Osteoblast (primary cell): Measurements from ENCODE around the gene PIP5K1B. TPM values are rescaled to one million over a fixed set of nuclear protein-coding genes. Genes with fewer than 3 reads are reported as not detected.

Experiments used
- DNase-seq: peaks from one replicate; pipeline ENCODE4 v3.0.0; 2011; ENCODE audit warnings: low spot score, mixed read lengths; ENCODE audit not compliant: insufficient read length; ENCODE audit errors: missing footprints
- H2AFZ ChIP-seq: 2 replicates; pipeline ENCODE4 v1.6.0; 2011; ENCODE audit warnings: mild to moderate bottlenecking, low read length
- H3K27ac ChIP-seq: 2 replicates; pipeline ENCODE4 v1.5.1; 2011; ENCODE audit warnings: mild to moderate bottlenecking, low read depth, low read length, moderate library complexity
- H3K27me3 ChIP-seq: 2 replicates; pipeline ENCODE4 v1.6.0; 2012; ENCODE audit warnings: mild to moderate bottlenecking, control low read depth, inconsistent platforms, low read length, moderate library complexity; ENCODE audit not compliant: insufficient read depth
- H3K36me3 ChIP-seq: 2 replicates; pipeline ENCODE4 v1.5.1; 2011; ENCODE audit warnings: mild to moderate bottlenecking, low read length, control low read depth, moderate library complexity; ENCODE audit not compliant: insufficient read depth
- H3K4me1 ChIP-seq: 2 replicates; pipeline ENCODE4 v1.5.1; 2011; ENCODE audit warnings: mild to moderate bottlenecking, low read length, control low read depth, moderate library complexity; ENCODE audit not compliant: insufficient read depth
- H3K4me2 ChIP-seq: 2 replicates; pipeline ENCODE4 v1.6.0; 2011; ENCODE audit warnings: mild to moderate bottlenecking, low read length; ENCODE audit not compliant: insufficient read depth
- H3K4me3 ChIP-seq: fragments of 200-600 bp; sonication (generic); 3 replicates; pipeline ENCODE4 v1.5.1; 2012; ENCODE audit warnings: mild to moderate bottlenecking, low read length, inconsistent platforms; ENCODE audit not compliant: insufficient read depth
- H3K79me2 ChIP-seq: 2 replicates; pipeline ENCODE4 v1.6.0; 2012; ENCODE audit warnings: mild to moderate bottlenecking, low read length, control low read depth, inconsistent platforms; ENCODE audit not compliant: insufficient read depth
- H3K9me3 ChIP-seq: 2 replicates; pipeline ENCODE4 v1.5.1; 2011; ENCODE audit warnings: low read depth, low read length, control low read depth
- H4K20me1 ChIP-seq: 2 replicates; pipeline ENCODE4 v1.6.0; 2012; ENCODE audit warnings: mild to moderate bottlenecking, low read length, control low read depth; ENCODE audit not compliant: insufficient read depth
- CTCF ChIP-seq: IDR thresholded peaks from 2 replicates; pipeline ENCODE4 v1.5.1; 2011; ENCODE audit warnings: mild to moderate bottlenecking, low read depth, low read length, moderate library complexity; ENCODE audit errors: extremely low read depth
- total RNA-seq: library from RNA; depleted of rRNA; stranded (reverse); fragments of >200 nt; gene quantifications from 2 replicates; pipeline ENCODE4 v1.2.3, GENCODE V29; 2012

The PIP5K1B gene
- total RNA-seq, 1 donor: not detected

GRCh38 chr9:68904454-68904853, 199.4 kb downstream of the PIP5K1B start:
- Histone ChIP-seq H3K27me3 (no peaks in the 10 kb centered on the region), H3K4me3 (no peak overlapping the region), H2AFZ (no peak overlapping the region), H3K9me3 (no peaks in the 10 kb centered on the region), H3K4me1 (no peaks in the 10 kb centered on the region), H4K20me1 (no peaks in the 10 kb centered on the region), H3K79me2 (no peaks in the 10 kb centered on the region), H3K4me2 (no peak overlapping the region), H3K36me3 (no peaks in the 10 kb centered on the region), H3K27ac (no peak overlapping the region)
- TF ChIP-seq CTCF: no peak
- DNase-seq: no peak

GRCh38 chr9:68905129-68905528, 200.1 kb downstream of the PIP5K1B start:
- H2AFZ ChIP-seq: no peak overlapping the region

GRCh38 chr9:68907910-68908309, 202.9 kb downstream of the PIP5K1B start:
- no peak for DNase-seq
- H3K4me3 ChIP-seq: no peak overlapping the region
- no peaks in the 10 kb centered on the region for H3K4me1 ChIP-seq
- TF ChIP-seq CTCF: no peak
- no peaks in the 10 kb centered on the region for H3K27me3 ChIP-seq
- H3K79me2 ChIP-seq: no peaks in the 10 kb centered on the region
- H3K27ac ChIP-seq: no peak overlapping the region
- no peaks in the 10 kb centered on the region for H4K20me1 ChIP-seq
- no peak overlapping the region for H3K4me2 ChIP-seq
- H3K9me3 ChIP-seq: no peaks in the 10 kb centered on the region
- H3K36me3 ChIP-seq: no peaks in the 10 kb centered on the region
- no peak overlapping the region for H2AFZ ChIP-seq

More at GRCh38 chr9:68905129-68905528, 200.1 kb downstream of the PIP5K1B start:
- Histone ChIP-seq H3K4me1 (no peaks in the 10 kb centered on the region), H3K27me3 (no peaks in the 10 kb centered on the region), H3K4me2 (no peak overlapping the region), H3K36me3 (no peaks in the 10 kb centered on the region), H4K20me1 (no peaks in the 10 kb centered on the region), H3K27ac (no peak overlapping the region), H3K79me2 (no peaks in the 10 kb centered on the region), H3K4me3 (no peak overlapping the region), H3K9me3 (no peaks in the 10 kb centered on the region)
- TF ChIP-seq CTCF: no peak
- DNase-seq: no peak

GRCh38 chr9:68912561-68912960, 207.5 kb downstream of the PIP5K1B start:
- Histone ChIP-seq H3K27ac (no peak overlapping the region), H2AFZ (no peak overlapping the region), H3K4me2 (no peak overlapping the region), H3K9me3 (no peaks in the 10 kb centered on the region), H3K79me2 (no peaks in the 10 kb centered on the region), H3K4me1 (no peaks in the 10 kb centered on the region), H3K4me3 (no peak overlapping the region), H4K20me1 (no peaks in the 10 kb centered on the region), H3K36me3 (no peaks in the 10 kb centered on the region), H3K27me3 (no peaks in the 10 kb centered on the region)
- DNase-seq: no peak
- TF ChIP-seq CTCF: no peak
